Breast epithelium (tissue), 3 donors: ENCODE measurements around the gene ACACA.

Experiments
- POLR2A ChIP-seq: fragments of 450-650 bp; IDR thresholded peaks from one replicate; pipeline ENCODE4 v1.6.1; 2016; ENCODE audit warnings: antibody characterized with exemption, mild to moderate bottlenecking, moderate library complexity
- POLR2AphosphoS5 ChIP-seq, 3 donors: sonication (generic); formaldehyde crosslinking; IDR thresholded peaks; one replicate each; pipeline ENCODE4 v1.6.1; 2017; ENCODE audit warnings: antibody characterized with exemption in 3 of 3
- TF ChIP-seq, protein P1 (sequence below), 3 donors: fragments of 450-650 bp; IDR thresholded peaks; one replicate each; pipeline ENCODE4 v1.5.1; 2016 to 2017; ENCODE audit warnings: antibody characterized with exemption in 3 of 3, mild to moderate bottlenecking in 3 of 3, moderate library complexity in 3 of 3

DNA sequence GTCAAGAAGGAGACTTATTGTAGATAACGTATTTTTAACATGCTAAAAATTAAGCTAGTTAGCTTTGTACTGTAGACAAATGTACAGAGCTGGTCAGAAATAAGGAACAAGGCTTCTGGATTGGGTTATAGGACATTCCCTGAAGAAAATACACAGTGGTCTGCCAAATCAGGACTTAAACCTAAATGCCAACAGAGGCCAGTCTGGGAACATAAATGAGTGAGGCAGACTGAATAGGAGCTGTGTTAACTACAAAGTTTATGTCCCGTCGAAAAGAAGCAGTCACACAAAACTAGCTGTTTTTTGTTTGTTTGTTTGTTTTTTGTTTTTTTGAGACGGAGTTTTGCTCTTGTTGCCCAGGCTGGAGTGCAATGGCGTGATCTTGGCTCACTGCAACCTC is 151.2 kb downstream of the ACACA start:
- TF ChIP-seq, protein P1, sequence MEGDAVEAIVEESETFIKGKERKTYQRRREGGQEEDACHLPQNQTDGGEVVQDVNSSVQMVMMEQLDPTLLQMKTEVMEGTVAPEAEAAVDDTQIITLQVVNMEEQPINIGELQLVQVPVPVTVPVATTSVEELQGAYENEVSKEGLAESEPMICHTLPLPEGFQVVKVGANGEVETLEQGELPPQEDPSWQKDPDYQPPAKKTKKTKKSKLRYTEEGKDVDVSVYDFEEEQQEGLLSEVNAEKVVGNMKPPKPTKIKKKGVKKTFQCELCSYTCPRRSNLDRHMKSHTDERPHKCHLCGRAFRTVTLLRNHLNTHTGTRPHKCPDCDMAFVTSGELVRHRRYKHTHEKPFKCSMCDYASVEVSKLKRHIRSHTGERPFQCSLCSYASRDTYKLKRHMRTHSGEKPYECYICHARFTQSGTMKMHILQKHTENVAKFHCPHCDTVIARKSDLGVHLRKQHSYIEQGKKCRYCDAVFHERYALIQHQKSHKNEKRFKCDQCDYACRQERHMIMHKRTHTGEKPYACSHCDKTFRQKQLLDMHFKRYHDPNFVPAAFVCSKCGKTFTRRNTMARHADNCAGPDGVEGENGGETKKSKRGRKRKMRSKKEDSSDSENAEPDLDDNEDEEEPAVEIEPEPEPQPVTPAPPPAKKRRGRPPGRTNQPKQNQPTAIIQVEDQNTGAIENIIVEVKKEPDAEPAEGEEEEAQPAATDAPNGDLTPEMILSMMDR (IDR thresholded peaks at IDR 0.05) = no peak
- TF ChIP-seq POLR2A (no peak), POLR2AphosphoS5 (IDR thresholded peaks at IDR 0.05) (no peak)
